Spinal cord (tissue), 10 donors: ENCODE measurements around the gene KRTCAP2. TPM values are rescaled to one million over a fixed set of nuclear protein-coding genes. Genes with fewer than 3 reads are reported as not detected.

ENCODE experiments used
- DNase-seq, 6 donors: peaks; one replicate each; pipeline versions ENCODE4 v3.0.0 to v3.0.0-alpha.2; 2013 to 2015; ENCODE audit warnings: low spot score in 6 of 6, low read depth in 4 of 6
- H3K27ac ChIP-seq: one replicate; pipeline ENCODE4 v1.5.1; 2013; ENCODE audit warnings: low read depth, low read length, control low read depth
- H3K27me3 ChIP-seq: one replicate; pipeline ENCODE4 v1.6.1; 2013; ENCODE audit warnings: low read length; ENCODE audit not compliant: control insufficient read depth, insufficient read depth
- H3K36me3 ChIP-seq: one replicate; pipeline ENCODE4 v1.6.1; 2013; ENCODE audit warnings: low read length; ENCODE audit not compliant: control insufficient read depth, insufficient read depth
- H3K4me1 ChIP-seq: one replicate; pipeline ENCODE4 v1.6.1; 2013; ENCODE audit warnings: low read length; ENCODE audit not compliant: control insufficient read depth, insufficient read depth
- H3K4me3 ChIP-seq: one replicate; pipeline ENCODE4 v1.5.1; 2013; ENCODE audit warnings: low read depth, low read length, control low read depth
- H3K9me3 ChIP-seq: one replicate; pipeline ENCODE4 v1.6.1; 2013; ENCODE audit warnings: low read length; ENCODE audit not compliant: control insufficient read depth, insufficient read depth
- WGBS: methylation state at CpG from one replicate; pipeline ENCODE4 v1.1.5; 2013; ENCODE audit warnings: missing lambda C conversion rate; ENCODE audit not compliant: insufficient coverage; 5-methylcytosine and 5-hydroxymethylcytosine counted together
- polyA plus RNA-seq, 2 donors: library from polyadenylated mRNA; unstranded; fragments of 120-200 nt; gene quantifications; one replicate each; pipeline ENCODE4 v1.2.1, GENCODE V29; 2013; ENCODE audit not compliant: insufficient read length in 2 of 2
- total RNA-seq, 2 donors: library from RNA; depleted of rRNA in 1 of 2; stranded (reverse); fragments of 120-200 nt in 1 of 2; fragments of >200 nt in 1 of 2; gene quantifications; one replicate each; pipeline versions ENCODE4 v1.2.3 to v1.2.4, GENCODE V29; 2013 to 2014
- donor health status: healthy.

The KRTCAP2 gene
- total and polyA plus RNA-seq, 4 donors, result 81.9 to 140 (median 131) TPM

DNA sequence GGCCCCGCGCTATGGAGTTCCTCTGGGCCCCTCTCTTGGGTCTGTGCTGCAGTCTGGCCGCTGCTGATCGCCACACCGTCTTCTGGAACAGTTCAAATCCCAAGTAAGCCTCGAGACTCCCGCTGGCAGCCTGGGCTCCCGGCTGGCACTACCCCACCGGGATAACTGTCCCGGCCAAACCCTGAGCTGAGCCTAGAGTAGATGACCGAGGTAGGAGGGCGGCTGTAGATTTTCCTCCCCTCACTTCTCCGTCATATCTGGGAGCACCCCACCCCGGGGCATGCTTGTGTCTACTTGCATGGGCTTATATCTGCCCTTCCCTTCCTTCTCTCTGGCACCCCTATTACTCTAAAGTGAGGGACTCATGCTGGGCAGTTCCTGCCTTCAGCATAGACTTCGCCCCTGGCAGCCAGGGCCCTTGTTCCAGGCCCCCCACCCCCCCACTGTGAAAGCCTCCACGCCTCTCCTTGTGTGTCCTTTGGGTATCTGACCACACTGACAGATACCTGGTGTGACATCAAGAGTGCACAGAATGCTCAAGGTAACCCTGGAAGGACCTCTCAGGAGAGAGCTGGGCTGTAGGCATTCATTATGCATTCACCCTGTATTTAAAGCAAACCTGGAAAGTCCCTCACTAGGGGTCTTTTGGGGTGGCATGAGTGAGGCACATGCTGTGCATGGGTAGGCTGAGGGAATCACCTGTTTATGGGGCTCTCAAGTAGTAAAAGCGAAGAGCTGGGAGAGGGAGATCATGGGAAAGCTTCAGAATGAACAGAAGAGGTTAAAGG is 44.9 kb downstream of the KRTCAP2 start:
- peaks cover 3% of the 10 kb centered on the region for H3K36me3 ChIP-seq
- 5% methylated on average over 13 of the region's 17 CpGs for WGBS
- peak overlapping the region; percentile 58 for H3K4me3 ChIP-seq
- H3K27ac ChIP-seq, result peak overlapping the region; percentile 22
- H3K27me3 ChIP-seq, result peaks cover 60% of the 10 kb centered on the region
- peak in 1 of 6 donors; percentile 13 for DNase-seq
- no peaks in the 10 kb centered on the region for H3K9me3 ChIP-seq
- peaks cover 57% of the 10 kb centered on the region for H3K4me1 ChIP-seq

DNA sequence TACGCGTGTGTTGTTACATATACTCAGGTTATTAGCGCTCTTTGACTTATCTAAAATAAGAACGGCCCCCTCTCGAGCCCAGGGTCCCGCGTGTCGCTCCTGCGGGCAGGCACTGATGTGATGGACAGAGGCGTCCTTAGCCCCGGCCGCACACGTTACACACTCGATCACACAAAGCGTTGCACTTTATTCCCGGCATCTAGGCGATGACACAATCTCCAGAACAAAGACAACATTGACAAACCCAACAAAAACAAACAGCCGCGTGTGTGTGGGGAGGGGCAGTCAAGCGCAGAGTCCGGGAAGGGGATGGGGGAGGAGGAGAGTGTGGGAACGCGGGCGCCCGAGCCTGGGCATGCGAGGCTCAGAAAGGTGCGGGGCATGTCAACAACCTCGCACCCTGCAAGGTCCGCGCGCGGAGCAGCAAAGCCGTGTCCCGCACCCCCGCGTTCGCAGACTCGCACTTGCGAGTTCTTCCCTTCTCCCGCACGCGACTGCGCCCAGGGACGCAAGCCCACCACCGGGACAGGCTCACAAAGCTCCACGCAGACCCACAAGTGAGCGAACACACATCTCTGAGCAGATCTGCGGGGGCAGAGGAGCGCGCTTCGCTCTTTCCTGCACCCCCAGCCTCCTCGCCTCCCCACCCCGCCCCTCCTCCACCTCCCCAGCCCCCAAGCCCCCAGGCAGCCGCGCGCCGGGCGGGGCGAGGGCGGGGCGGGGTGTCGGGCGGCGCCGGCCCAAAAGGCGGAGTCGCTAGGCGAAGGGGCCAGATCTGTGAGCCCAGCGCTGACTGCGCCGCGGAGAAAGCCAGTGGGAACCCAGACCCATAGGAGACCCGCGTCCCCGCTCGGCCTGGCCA is 45.8 kb downstream of the KRTCAP2 start, which contains the start of gene EFNA1:
Gene EFNA1 (plus strand): TSS at position 772 of the 862 bp plus-strand sequence. CDS start 102 bp downstream, outside the sequence.
- H3K36me3 ChIP-seq, result peaks cover 3% of the 10 kb centered on the region
- H3K4me1 ChIP-seq, result peaks cover 57% of the 10 kb centered on the region
- H3K9me3 ChIP-seq, result no peaks in the 10 kb centered on the region
- H3K27ac ChIP-seq, result peak within 1 kb of the TSS; percentile 61
- H3K27me3 ChIP-seq, result peaks cover 60% of the 10 kb centered on the region
- WGBS, result under 1% methylated on average over 65 of the region's 76 CpGs
- peak within 1 kb of the TSS; percentile 58 for H3K4me3 ChIP-seq
- DNase-seq, result peak in 2 of 6 donors; percentile 77 to 86

DNA sequence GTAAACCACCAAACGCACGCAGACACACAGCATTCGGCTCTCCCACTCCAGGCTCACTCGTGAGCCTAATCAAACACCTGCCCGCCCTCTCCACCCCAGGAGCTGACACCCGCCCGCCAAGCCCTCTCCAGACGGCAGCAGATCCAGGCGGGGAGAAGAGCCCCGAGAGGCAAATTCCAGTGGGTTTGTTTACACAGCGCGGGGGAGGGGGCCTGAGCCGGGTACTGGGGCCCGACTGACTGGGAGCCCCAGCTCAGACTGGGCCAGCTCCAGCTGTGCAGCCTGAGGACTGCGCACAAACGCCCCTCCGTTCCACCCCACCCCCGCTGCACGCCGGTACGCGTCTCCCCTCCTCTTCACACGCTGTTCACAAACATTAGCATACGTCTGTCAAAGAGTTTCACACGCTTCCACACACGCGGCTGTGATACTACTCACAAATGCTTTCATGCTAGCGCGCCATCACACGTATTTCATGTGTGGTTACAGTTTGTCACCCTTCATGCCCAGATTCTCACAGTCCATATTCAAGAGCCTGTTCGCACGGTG is 46.5 kb downstream of the KRTCAP2 start:
- peak in 2 of 6 donors; percentile 74 to 76 for DNase-seq
- Histone ChIP-seq H3K4me1 (peaks cover 57% of the 10 kb centered on the region), H3K4me3 (peak overlapping the region; percentile 57), H3K27ac (peak overlapping the region; percentile 61), H3K27me3 (peaks cover 60% of the 10 kb centered on the region), H3K9me3 (no peaks in the 10 kb centered on the region), H3K36me3 (peaks cover 3% of the 10 kb centered on the region)
- 1% methylated on average over 32 of the region's 32 CpGs for WGBS

DNA sequence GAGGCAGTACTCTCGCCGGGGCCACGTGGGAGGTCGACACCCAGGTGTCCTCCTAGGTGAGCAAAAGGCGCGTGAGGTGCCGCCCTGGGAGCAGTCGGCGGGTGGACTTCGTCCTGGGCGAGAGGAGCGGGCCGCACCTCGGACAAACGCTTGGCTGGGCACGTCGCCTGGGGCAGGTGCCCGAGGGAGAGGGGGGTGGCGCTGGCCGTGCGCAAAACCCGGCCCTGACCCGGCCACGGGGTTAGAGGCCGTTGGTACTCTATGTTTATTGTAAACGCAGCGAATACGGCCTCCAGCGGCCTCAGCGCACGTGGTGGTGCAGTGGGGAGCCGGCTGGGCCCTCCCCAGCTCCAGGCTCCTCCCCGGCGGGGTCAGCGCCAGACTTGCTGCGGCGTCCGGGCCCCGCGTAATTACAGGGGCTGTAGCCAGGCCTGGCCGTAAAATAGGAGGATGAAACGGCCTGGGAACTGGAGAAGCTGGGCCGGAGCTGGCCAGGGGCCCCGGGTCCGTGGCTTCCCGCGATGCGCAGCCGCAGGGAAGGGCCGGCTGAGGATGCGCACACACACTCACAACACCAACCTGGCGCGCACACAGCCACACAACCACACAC is 47.1 kb downstream of the KRTCAP2 start:
- Histone ChIP-seq H3K4me1 (peaks cover 57% of the 10 kb centered on the region), H3K27me3 (peaks cover 63% of the 10 kb centered on the region), H3K4me3 (peak overlapping the region; percentile 57), H3K36me3 (no peaks in the 10 kb centered on the region), H3K9me3 (no peaks in the 10 kb centered on the region), H3K27ac (peak overlapping the region; percentile 61)
- 5% methylated on average over 53 of the region's 53 CpGs for WGBS
- DNase-seq, result peak in 2 of 6 donors; percentile 65 to 78

DNA sequence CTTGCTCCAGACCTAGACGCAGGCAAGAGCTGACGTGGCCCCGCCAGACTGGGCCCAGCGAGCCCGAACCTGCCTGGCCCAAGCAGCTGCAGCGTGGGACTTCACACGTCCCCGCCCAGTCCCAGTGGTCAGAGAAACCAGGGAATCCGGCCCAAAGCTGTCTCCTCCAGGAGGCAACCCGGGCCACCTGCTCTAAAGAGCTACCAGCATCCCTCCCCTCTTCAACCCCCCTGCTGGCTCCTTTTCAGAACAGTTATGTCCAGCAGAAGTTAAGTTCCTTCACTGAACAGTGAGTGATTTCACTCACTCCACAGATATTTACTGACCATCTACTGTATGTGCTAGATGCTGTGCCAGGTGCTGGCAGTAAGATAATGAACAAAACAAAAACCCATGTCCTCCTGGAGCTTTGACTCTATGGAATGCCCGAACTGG is 47.6 kb downstream of the KRTCAP2 start:
- Histone ChIP-seq H3K36me3 (no peaks in the 10 kb centered on the region), H3K27ac (peak overlapping the region; percentile 33), H3K4me1 (peaks cover 57% of the 10 kb centered on the region), H3K27me3 (peaks cover 66% of the 10 kb centered on the region), H3K9me3 (no peaks in the 10 kb centered on the region), H3K4me3 (no peak overlapping the region)
- 43% methylated on average over 11 of the region's 11 CpGs for WGBS
- DNase-seq, result no peak

DNA sequence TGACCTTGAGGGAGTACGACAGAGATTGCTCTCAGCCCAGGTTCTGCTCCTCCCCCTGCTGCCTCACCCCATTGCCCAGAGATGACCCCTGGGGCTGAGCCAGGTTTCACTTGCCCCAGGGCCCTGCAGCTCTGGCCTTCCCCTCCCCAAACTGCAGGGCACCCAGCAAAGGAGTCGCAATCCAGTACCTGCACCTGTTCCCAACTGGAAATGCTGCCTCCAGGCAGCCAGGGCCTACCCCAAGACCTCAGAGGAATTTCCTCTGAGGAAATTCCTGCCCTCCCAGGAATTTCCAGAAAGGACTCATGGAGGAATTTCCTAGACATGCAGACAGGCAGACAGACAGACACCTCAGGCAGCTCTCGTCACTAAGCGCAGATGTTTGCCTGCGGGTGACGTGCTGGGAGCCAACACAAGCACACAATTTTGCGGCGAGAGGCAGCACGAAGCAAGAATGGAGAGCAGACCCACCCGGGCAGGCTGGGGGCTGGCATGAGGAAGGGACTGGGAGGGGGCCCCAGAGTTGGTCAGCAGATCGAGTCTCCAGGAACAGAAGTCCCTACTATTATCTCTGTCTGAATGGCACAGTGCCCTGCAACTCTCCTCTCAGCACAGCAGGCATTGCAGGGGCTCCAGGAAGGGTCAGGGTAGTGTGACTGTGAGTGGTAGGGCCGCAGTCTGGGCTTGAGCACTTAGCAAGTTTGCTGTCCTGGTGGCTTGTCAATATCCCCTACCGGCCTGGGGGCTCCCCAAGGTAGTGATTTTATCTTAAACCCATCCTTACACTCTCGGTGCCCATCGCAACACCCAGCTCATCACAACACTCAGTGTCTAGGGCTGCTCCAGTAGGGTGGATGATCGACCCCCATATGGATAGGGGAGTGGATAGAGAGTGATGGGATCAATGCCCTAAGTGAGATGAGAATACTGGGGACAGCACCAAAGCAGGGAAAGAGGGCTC is 48.3 kb downstream of the KRTCAP2 start:
- H3K27ac ChIP-seq, result no peak overlapping the region
- peaks cover 52% of the 10 kb centered on the region for H3K4me1 ChIP-seq
- peak in 1 of 6 donors; percentile 27 for DNase-seq
- H3K27me3 ChIP-seq, result peaks cover 62% of the 10 kb centered on the region
- H3K36me3 ChIP-seq, result no peaks in the 10 kb centered on the region
- no peaks in the 10 kb centered on the region for H3K9me3 ChIP-seq
- 47% methylated on average over 12 of the region's 16 CpGs for WGBS
- no peak overlapping the region for H3K4me3 ChIP-seq

DNA sequence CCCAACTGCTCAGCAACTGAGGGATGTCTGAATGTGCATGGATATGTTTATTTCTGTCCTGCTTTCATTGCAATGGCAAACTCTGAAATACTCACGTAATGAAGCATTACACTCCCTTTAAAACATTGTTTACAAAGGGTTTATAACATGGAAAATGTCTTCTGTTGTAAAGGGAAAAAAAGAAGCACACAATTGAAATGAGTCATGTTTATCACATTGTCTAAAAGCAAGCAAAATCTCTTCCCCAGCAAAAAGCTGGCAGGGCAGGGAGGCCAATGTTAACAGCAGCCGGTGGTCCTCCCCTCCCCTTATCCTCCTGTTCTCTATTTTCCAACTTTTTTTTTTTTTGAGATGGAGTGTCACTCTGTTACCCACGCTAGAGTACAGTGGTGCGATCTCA is 49.3 kb downstream of the KRTCAP2 start:
- Histone ChIP-seq H3K4me1 (peaks cover 42% of the 10 kb centered on the region), H3K27me3 (peaks cover 52% of the 10 kb centered on the region), H3K4me3 (no peak overlapping the region), H3K27ac (no peak overlapping the region), H3K36me3 (no peaks in the 10 kb centered on the region), H3K9me3 (no peaks in the 10 kb centered on the region)
- WGBS, result 90% methylated on average over 2 of the region's 4 CpGs
- no peak for DNase-seq

DNA sequence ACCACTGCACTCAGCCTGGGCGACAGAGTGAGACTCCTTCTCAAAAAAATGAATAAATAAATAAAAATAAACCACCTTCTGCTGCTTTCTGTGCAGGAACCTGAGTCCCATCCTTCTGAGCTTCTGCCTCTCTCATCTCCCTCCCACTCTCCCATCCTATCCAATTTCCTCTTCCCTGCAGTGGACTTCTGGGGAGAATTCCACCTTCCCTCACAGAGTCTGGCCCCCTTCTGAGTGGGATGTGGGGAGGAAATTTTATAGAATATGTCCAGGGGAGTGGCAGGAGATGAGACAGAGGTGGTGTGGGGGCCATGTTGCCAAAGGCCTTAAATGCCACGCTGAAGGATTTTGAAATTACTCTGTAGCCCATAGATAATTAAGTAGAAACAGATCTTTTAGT is 50.8 kb downstream of the KRTCAP2 start:
- H3K36me3 ChIP-seq, result no peaks in the 10 kb centered on the region
- no peak for DNase-seq
- no CpG with 5 or more reads among the region's 2 CpGs for WGBS
- H3K27me3 ChIP-seq, result peaks cover 38% of the 10 kb centered on the region
- no peaks in the 10 kb centered on the region for H3K9me3 ChIP-seq
- no peak overlapping the region for H3K4me3 ChIP-seq
- no peak overlapping the region for H3K27ac ChIP-seq
- peaks cover 30% of the 10 kb centered on the region for H3K4me1 ChIP-seq
